Kidney epithelial cell (primary cell): Measurements from ENCODE around the gene ZDHHC12. TPM values are rescaled to one million over a fixed set of nuclear protein-coding genes. Genes with fewer than 3 reads are reported as not detected.
A peak's percentile ranks its signal among the peaks of the same experiment; 100 is the strongest.

Experiments used
- DNase-seq: peaks from one replicate; pipeline ENCODE4 v3.0.0-alpha.2; 2010; ENCODE audit warnings: low read depth
- H3K27me3 ChIP-seq: 2 replicates; pipeline ENCODE4 v1.6.0; 2011; ENCODE audit warnings: low read length; ENCODE audit not compliant: control insufficient read depth, insufficient read depth
- H3K36me3 ChIP-seq: 2 replicates; pipeline ENCODE4 v1.5.1; 2011; ENCODE audit warnings: low read length; ENCODE audit not compliant: control insufficient read depth, insufficient read depth
- H3K4me3 ChIP-seq: 2 replicates; pipeline ENCODE4 v1.5.1; 2011; ENCODE audit warnings: low read depth, mild to moderate bottlenecking, control low read depth, low read length
- total RNA-seq: library from RNA; depleted of rRNA; stranded (reverse); fragments of >200 nt; gene quantifications from 2 replicates; pipeline ENCODE4 v1.2.3, GENCODE V29; 2015
- TF ChIP-seq, protein P1 (sequence below): IDR thresholded peaks from 2 replicates; pipeline ENCODE4 v1.5.1; 2011; ENCODE audit warnings: mild to moderate bottlenecking, moderate library complexity, low read length, control low read depth, inconsistent platforms; ENCODE audit not compliant: insufficient read depth, poor library complexity, severe bottlenecking

ZDHHC12 gene
- total RNA-seq, 1 donor from 2014 or later = 96.3 TPM

DNA sequence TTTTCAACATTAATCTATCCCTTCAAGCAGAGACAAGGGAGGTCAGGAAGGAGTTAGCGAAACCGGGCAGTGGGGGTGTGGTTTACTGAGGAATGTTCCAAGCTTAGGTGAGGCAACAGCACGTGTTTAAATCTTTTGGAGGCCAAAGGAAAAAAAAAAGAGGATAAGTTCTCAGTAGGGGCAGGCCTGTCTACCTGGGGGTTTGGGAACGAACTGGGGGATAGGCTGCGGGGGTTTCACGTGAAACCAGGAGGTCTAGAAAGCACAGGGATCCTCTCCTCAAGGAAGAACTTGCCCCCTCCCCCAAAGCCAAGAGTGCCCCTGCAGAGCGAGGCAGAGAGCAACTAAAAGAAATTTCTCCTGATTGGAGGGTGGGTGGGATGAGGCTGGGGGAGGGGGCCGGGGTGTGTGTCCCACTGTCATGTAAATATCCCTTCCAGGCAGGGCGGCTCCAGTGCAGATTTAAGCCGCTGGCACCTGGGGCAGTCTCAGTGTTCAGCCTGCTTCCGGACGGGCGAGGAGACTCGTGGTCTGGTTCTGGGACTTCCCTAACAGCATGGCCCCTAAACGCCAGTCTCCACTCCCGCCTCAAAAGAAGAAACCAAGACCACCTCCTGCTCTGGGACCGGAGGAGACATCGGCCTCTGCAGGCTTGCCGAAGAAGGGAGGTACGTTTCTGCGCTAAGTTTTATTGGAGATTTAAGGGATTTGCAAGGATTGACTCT, 40.4 kb downstream of the ZDHHC12 start:
- H3K4me3 ChIP-seq = peak overlapping the region; percentile 57
- TF ChIP-seq, protein P1, sequence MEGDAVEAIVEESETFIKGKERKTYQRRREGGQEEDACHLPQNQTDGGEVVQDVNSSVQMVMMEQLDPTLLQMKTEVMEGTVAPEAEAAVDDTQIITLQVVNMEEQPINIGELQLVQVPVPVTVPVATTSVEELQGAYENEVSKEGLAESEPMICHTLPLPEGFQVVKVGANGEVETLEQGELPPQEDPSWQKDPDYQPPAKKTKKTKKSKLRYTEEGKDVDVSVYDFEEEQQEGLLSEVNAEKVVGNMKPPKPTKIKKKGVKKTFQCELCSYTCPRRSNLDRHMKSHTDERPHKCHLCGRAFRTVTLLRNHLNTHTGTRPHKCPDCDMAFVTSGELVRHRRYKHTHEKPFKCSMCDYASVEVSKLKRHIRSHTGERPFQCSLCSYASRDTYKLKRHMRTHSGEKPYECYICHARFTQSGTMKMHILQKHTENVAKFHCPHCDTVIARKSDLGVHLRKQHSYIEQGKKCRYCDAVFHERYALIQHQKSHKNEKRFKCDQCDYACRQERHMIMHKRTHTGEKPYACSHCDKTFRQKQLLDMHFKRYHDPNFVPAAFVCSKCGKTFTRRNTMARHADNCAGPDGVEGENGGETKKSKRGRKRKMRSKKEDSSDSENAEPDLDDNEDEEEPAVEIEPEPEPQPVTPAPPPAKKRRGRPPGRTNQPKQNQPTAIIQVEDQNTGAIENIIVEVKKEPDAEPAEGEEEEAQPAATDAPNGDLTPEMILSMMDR = no peak
- no peak for DNase-seq

DNA sequence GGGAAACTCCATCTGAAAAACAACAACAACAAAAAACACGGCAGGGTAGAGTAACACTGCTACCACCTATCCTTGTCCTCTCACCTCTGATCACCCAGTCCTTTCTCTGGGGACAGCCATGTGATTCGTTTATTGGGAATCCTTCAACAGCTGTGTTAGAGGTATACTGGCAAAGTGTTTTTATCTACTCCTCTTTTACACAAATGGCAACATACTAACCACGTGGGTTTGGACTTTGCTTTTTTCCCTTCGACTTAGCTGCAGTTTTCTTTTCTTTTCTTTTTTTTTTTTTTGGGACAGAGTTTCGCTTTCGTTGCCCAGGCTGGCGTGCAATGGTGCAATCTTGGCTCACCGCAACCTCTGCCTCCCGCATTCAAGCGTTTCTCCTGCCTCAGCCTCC, 46.1 kb downstream of the ZDHHC12 start:
- H3K36me3 ChIP-seq = no peaks in the 10 kb centered on the region
- DNase-seq = no peak
- H3K27me3 ChIP-seq = no peaks in the 10 kb centered on the region
- H3K4me3 ChIP-seq = no peak overlapping the region
- TF ChIP-seq, protein P1 = no peak

More for the DNA sequence above, 40.4 kb downstream of the ZDHHC12 start:
- no peaks in the 10 kb centered on the region for H3K36me3 ChIP-seq
- H3K27me3 ChIP-seq = no peaks in the 10 kb centered on the region

DNA sequence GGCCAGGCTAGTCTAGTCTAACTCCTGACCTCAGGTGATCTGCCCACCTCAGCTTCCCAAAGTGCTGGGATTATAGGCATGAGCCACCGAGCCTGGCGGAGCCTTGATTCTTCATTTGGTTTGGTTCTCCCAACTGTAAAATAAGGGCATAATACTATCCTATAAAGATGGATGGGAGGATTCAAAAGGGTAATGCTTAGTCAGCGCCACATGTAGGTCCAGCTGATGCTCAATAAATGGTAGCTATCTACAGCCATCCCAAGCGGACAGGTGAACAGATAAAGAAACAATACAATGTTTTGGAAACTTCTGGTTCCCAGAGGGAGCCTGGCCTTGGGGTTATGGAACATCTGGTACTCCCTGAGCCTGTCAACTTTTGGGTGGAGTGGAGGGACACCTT, 48.5 kb downstream of the ZDHHC12 start:
- TF ChIP-seq, protein P1 = no peak
- Histone ChIP-seq H3K27me3 (no peaks in the 10 kb centered on the region), H3K4me3 (no peak overlapping the region)

More for the DNA sequence above, 48.5 kb downstream of the ZDHHC12 start:
- H3K36me3 ChIP-seq = no peaks in the 10 kb centered on the region
- DNase-seq = no peak

Other genes with a start within 250 kb of the ZDHHC12 start
- gene GLE1, start 219.4 kb downstream of the ZDHHC12 start, total RNA-seq = 30.3 and 31.7 TPM in 2 replicates
- gene SPTAN1, start 171.5 kb downstream of the ZDHHC12 start, total RNA-seq = 213 and 279 TPM in 2 replicates
- 56.1 and 72.5 TPM in 2 replicates for gene DYNC2I2, start 67.3 kb downstream of the ZDHHC12 start, total RNA-seq
- gene SET, start 34.9 kb downstream of the ZDHHC12 start, total RNA-seq = 404 and 663 TPM in 2 replicates
- 4.6 and 9.5 TPM in 2 replicates for gene PKN3, start 21.6 kb downstream of the ZDHHC12 start, total RNA-seq
- 24.2 and 49.8 TPM in 2 replicates for gene ZER1, start 47.8 kb upstream of the ZDHHC12 start, total RNA-seq
- gene TBC1D13, start 63.1 kb upstream of the ZDHHC12 start, total RNA-seq = 17.7 and 19.0 TPM in 2 replicates
- 18.8 and 20.5 TPM in 2 replicates for gene ENDOG, start 94.4 kb upstream of the ZDHHC12 start, total RNA-seq
- gene SPOUT1, start 105.7 kb upstream of the ZDHHC12 start, total RNA-seq = 33.1 and 61.1 TPM in 2 replicates
- 6.8 and 9.4 TPM in 2 replicates for gene KYAT1, start 157.8 kb upstream of the ZDHHC12 start, total RNA-seq
- 138 and 155 TPM in 2 replicates for gene LRRC8A, start 158.0 kb upstream of the ZDHHC12 start, total RNA-seq
- gene PHYHD1, start 196.9 kb upstream of the ZDHHC12 start, total RNA-seq = 17.8 and 21.2 TPM in 2 replicates
- gene DOLK, start 223.5 kb upstream of the ZDHHC12 start, total RNA-seq = 29.6 and 30.8 TPM in 2 replicates
- gene NUP188, start 223.6 kb upstream of the ZDHHC12 start, total RNA-seq = 35.5 and 39.9 TPM in 2 replicates